Activated T-helper 2 cell treated with anti-CD3 and anti-CD28 coated beads, Interferon-gamma antibody, Interleukin-2, Interleukin-4, amounts not matched to agents 10 μg/mL and 5 μg/mL and 100 μg/mL, durations not matched to agents 14 hours and 24 hours and 36 hours (primary cell): ENCODE data around the gene C14orf180. TPM values are rescaled to one million over a fixed set of nuclear protein-coding genes. Genes with fewer than 3 reads are reported as not detected.
A peak's percentile ranks its signal among the peaks of the same experiment; 100 is the strongest.

Experiments
- DNase-seq: peaks from one replicate; pipeline ENCODE4 v3.0.0; 2021; ENCODE audit warnings: low spot score
- H3K27ac Mint-ChIP-seq: one replicate; pipeline ENCODE4 v1.8.0; 2021; ENCODE audit warnings: mixed read lengths
- H3K27me3 Mint-ChIP-seq: one replicate; pipeline ENCODE4 v1.8.0; 2021; ENCODE audit warnings: low read depth, mixed read lengths
- H3K36me3 Mint-ChIP-seq: one replicate; pipeline ENCODE4 v1.8.0; 2021; ENCODE audit warnings: low read depth, mixed read lengths
- H3K4me1 Mint-ChIP-seq: one replicate; pipeline ENCODE4 v1.8.0; 2021; ENCODE audit warnings: low read depth, mixed read lengths
- H3K4me3 Mint-ChIP-seq: one replicate; pipeline ENCODE4 v1.8.0; 2021; ENCODE audit warnings: low read depth, mild to moderate bottlenecking, moderate library complexity, mixed read lengths
- H3K9me3 Mint-ChIP-seq: one replicate; pipeline ENCODE4 v1.8.0; 2021; ENCODE audit warnings: mixed read lengths
- intact Hi-C: fragments of 100-400 bp; cut with micrococcal nuclease; formaldehyde crosslinking; loops from one replicate; pipeline ENCODE4 v1.15.1; 2023
- total RNA-seq: library from RNA; stranded (reverse); gene quantifications from 2 replicates; pipeline ENCODE4 v1.2.3, GENCODE V29; 2022

C14orf180 gene
- total RNA-seq, 1 donor from 2014 or later = not detected

- Mint-ChIP-seq H3K36me3 (no peaks in the 10 kb centered on the region), H3K27ac (no peak overlapping the region), H3K27me3 (no peaks in the 10 kb centered on the region), H3K9me3 (no peaks in the 10 kb centered on the region), H3K4me1 (no peaks in the 10 kb centered on the region), H3K4me3 (no peak overlapping the region)
- DNase-seq = no peak
- intact Hi-C loops = loop anchor here (5.0 kb wide), 1 partner anchor 423 kb away; the partner anchor contains the start of gene KIF26A
Measured at GRCh38 chr14:104560586-104560945, 19.0 kb upstream of the C14orf180 start.

DNA sequence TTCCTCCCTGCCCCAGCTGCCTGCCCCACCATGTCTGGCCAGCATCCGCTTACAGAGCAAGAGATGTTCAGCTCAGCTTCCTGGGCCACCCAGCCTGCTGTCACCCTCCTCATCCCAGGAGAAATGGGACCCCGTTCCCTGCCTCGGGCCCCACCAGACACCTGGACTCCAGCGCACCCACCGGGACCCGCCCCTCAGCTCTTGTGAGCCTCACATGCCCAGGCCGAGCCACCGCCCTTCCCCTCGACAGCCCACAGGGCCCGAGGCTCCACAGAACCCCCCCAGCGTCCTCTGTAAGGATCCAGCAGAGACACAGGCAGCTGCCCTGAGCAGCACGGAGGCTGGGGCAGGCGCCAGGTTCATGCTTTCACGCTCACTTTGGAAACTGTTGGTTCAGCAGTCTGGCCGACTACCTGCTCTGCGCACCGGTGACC is 18.4 kb upstream of the C14orf180 start:
- H3K27ac Mint-ChIP-seq = no peak overlapping the region
- H3K9me3 Mint-ChIP-seq = no peaks in the 10 kb centered on the region
- H3K36me3 Mint-ChIP-seq = no peaks in the 10 kb centered on the region
- H3K27me3 Mint-ChIP-seq = no peaks in the 10 kb centered on the region
- DNase-seq = no peak
- intact Hi-C loops = loop anchor here (5.0 kb wide), 1 partner anchor 424 kb away; the partner anchor contains the start of gene KIF26A
- H3K4me1 Mint-ChIP-seq = no peaks in the 10 kb centered on the region
- H3K4me3 Mint-ChIP-seq = no peak overlapping the region

GRCh38 chr14:104561632-104562495 is 17.7 kb upstream of the C14orf180 start:
- Mint-ChIP-seq H3K4me1 (no peaks in the 10 kb centered on the region), H3K27ac (no peak overlapping the region), H3K4me3 (no peak overlapping the region), H3K36me3 (no peaks in the 10 kb centered on the region), H3K27me3 (no peaks in the 10 kb centered on the region), H3K9me3 (no peaks in the 10 kb centered on the region)
- DNase-seq = no peak
- intact Hi-C loops = loop anchor here (5.0 kb wide), 1 partner anchor 425 kb away; the partner anchor contains the start of gene KIF26A

DNA sequence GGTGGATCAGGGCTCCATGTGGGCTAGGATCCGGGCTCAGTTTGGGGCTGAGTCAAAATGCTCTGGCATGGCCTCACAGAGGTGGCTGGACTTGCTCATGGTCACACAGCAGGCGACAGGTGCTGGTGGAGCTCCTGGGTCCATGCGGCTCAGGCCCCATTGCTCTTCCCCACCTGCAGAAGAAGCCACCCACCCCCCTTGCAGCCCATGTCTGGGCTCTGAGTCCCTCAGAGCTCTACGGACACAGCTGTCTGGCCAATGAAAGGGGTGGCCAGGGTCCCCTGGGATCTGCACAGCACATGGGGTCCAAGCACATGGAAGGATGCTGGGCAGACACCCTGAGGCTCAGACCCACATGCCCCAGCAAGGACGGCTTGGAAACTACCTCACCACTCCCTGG is 17.0 kb upstream of the C14orf180 start:
- Mint-ChIP-seq H3K27me3 (no peaks in the 10 kb centered on the region), H3K4me1 (no peaks in the 10 kb centered on the region), H3K9me3 (no peaks in the 10 kb centered on the region), H3K36me3 (no peaks in the 10 kb centered on the region), H3K4me3 (no peak overlapping the region), H3K27ac (no peak overlapping the region)
- intact Hi-C loops = loop anchor here (5.0 kb wide), 1 partner anchor 425 kb away; the partner anchor contains the start of gene KIF26A
- DNase-seq = no peak

DNA sequence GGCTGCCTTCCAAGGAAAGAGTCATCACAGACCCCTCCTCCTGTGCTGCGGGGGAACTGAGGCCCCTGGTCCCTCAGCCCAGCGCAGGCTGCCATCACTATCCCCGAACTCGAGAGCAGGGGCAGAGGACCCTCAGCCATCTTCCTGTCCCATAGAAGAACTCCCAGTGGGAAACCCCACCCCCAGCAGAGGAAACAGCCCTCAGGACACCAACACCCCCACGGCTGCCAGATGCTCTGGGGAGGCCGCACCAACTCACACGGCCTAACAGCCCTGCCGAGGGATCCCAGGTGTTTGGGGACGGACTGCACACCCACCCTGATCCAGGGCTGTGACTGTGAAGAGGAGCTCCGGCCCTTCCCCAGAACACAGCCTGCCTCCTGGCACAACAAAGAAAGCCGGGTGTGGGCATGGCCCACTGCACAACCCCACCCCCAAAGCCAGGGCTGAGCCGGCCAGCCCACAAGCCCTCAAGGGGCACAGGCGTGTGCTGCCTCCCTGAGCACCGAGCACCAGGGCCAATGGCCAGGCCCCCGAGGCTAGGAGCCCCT is 16.3 kb upstream of the C14orf180 start:
- DNase-seq = no peak
- intact Hi-C loops = loop anchor here (5.0 kb wide), 1 partner anchor 426 kb away; the partner anchor contains the start of gene KIF26A
- H3K27me3 Mint-ChIP-seq = no peaks in the 10 kb centered on the region
- H3K4me3 Mint-ChIP-seq = no peak overlapping the region
- H3K4me1 Mint-ChIP-seq = no peaks in the 10 kb centered on the region
- no peaks in the 10 kb centered on the region for H3K9me3 Mint-ChIP-seq
- no peaks in the 10 kb centered on the region for H3K36me3 Mint-ChIP-seq
- no peak overlapping the region for H3K27ac Mint-ChIP-seq

GRCh38 chr14:104563742-104564615 is 15.6 kb upstream of the C14orf180 start:
- Mint-ChIP-seq H3K4me1 (no peaks in the 10 kb centered on the region), H3K27ac (no peak overlapping the region), H3K36me3 (no peaks in the 10 kb centered on the region), H3K4me3 (no peak overlapping the region), H3K27me3 (no peaks in the 10 kb centered on the region), H3K9me3 (no peaks in the 10 kb centered on the region)
- intact Hi-C loops = loop anchor here (5.0 kb wide), 1 partner anchor 427 kb away; the partner anchor contains the start of gene KIF26A
- DNase-seq = peak; percentile 41

- H3K9me3 Mint-ChIP-seq = no peaks in the 10 kb centered on the region
- DNase-seq = no peak
- no peak overlapping the region for H3K4me3 Mint-ChIP-seq
- no peaks in the 10 kb centered on the region for H3K4me1 Mint-ChIP-seq
- H3K36me3 Mint-ChIP-seq = no peaks in the 10 kb centered on the region
- no peaks in the 10 kb centered on the region for H3K27me3 Mint-ChIP-seq
- no peak overlapping the region for H3K27ac Mint-ChIP-seq
- intact Hi-C loops = loop anchor here (5.0 kb wide), 1 partner anchor 428 kb away; the partner anchor contains the start of gene KIF26A
Measured at GRCh38 chr14:104564744-104565679, 14.6 kb upstream of the C14orf180 start.

DNA sequence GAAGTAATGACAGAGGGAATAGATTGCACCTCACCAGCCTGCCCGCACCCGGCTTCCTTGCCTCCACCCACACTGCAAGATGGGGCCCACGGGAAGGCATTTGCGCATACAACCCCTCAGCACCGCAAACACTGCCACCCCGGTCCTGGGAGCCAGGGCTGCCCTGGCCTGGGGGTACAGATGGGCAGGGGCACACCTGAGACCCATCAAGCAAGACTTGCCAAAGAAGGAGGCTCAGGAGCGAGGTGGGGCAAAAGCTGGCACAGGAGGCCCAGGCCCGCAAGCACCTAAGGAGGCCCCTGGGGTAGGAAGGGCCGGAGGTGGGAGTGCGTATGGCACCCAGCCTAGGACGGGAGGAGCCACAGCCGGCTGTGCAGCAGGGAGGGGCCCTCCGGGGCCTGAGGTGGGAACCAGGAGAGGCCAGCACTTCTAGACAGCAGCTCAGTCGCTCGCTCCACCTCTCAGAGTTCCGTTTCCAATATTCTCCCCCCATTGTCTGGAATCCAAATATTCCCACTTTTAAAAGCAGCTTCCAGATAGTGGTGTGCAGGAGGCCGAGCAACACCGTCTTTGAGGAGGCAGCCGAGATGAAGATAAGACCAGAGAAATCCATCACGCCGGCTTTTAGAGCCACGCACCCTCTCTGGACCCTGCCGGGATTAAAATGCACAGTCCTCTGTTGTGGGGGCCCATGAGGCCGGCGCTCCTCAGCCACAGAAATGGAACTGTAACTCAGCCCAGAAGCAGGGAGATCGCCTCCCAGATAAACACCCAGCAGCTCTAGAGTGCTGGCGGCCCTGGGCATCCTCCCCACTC is 12.2 kb upstream of the C14orf180 start:
- Mint-ChIP-seq H3K4me1 (no peaks in the 10 kb centered on the region), H3K9me3 (no peaks in the 10 kb centered on the region), H3K36me3 (no peaks in the 10 kb centered on the region), H3K27ac (no peak overlapping the region), H3K4me3 (no peak overlapping the region), H3K27me3 (no peaks in the 10 kb centered on the region)
- intact Hi-C loops = no loop called here
- no peak for DNase-seq

DNA sequence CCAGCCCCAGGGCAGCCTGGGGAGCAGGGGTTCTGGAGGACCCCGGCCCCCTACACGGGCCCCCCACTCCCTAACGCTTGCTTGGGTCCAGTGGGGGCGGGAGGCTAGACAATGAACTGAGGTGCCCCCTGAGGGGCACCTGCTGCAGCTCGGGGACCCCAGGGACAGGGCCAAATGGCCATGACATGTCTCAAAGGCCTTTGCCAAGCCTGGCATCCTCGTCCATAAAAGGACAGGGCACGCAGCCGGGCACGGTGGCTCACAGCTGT is 11.7 kb upstream of the C14orf180 start:
- no peaks in the 10 kb centered on the region for H3K27me3 Mint-ChIP-seq
- no peaks in the 10 kb centered on the region for H3K36me3 Mint-ChIP-seq
- DNase-seq = no peak
- intact Hi-C loops = no loop called here
- H3K4me3 Mint-ChIP-seq = no peak overlapping the region
- no peaks in the 10 kb centered on the region for H3K4me1 Mint-ChIP-seq
- H3K9me3 Mint-ChIP-seq = no peaks in the 10 kb centered on the region
- no peak overlapping the region for H3K27ac Mint-ChIP-seq

DNA sequence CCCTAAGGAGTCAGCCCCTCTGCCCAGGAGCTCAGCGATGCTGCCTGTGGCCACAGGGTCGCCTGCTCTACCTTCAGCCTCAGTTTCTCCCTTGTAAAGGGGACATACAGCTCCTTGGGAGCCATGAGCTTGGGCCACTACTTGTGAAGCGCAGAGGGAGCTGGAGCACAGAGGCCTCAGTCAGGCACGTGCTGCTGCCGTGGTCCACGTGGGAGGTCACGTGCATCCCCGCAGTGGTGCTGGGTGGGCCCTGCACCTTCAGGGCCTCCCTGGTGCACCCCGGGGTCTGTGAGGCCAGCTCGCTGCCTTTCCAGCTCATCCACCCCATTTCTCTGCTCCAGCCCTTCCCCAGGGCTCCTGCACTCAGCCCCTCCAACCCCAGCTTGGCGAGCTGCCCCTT is 10.9 kb upstream of the C14orf180 start:
- no peak for DNase-seq
- Mint-ChIP-seq H3K27me3 (no peaks in the 10 kb centered on the region), H3K9me3 (no peaks in the 10 kb centered on the region), H3K4me1 (no peaks in the 10 kb centered on the region), H3K27ac (no peak overlapping the region), H3K4me3 (no peak overlapping the region), H3K36me3 (no peaks in the 10 kb centered on the region)
- intact Hi-C loops = no loop called here

DNA sequence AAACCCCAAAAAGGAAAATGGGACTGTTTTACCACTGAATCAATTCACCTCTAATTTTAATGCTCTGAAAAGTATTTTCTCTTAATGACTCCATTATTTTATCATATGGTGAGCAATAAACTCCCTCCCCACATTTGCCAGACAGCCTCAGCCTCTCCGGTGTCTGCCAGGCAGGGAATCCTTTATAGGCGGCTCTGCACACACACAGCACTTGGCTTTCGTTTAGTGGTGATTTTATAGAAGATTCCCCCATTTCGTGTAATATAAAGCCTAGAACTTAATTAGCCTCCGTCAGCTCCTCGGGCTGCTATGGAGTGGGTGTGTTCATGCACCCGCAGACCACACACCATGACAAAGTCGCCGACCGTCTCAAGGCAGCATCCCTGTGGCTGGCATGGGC is 10.1 kb upstream of the C14orf180 start:
- Mint-ChIP-seq H3K36me3 (no peaks in the 10 kb centered on the region), H3K27me3 (no peaks in the 10 kb centered on the region), H3K9me3 (no peaks in the 10 kb centered on the region), H3K27ac (no peak overlapping the region), H3K4me1 (no peaks in the 10 kb centered on the region), H3K4me3 (no peak overlapping the region)
- DNase-seq = no peak
- intact Hi-C loops = no loop called here
